Measurements from ENCODE around the gene MILR1.
"Not testable (repeated sequence)": the region's sequence is repeated elsewhere in the genome, so short reads cannot be mapped to it uniquely, and the experiment has no call there.

The MILR1 gene

GRCh38 chr17:64418506-64419339 lies 30.2 kb upstream of the MILR1 start:
- H3K27ac ChIP-seq, result no peak overlapping the region
- TF ChIP-seq CTCF (IDR thresholded peaks at IDR 0.05) (peak; percentile 85), ZFX (IDR thresholded peaks at IDR 0.05; ENCODE audit: borderline replicate concordance) (no peak)

GRCh38 chr17:64420143-64420670 lies 28.7 kb upstream of the MILR1 start:
- no peak overlapping the region for H3K27ac ChIP-seq
- TF ChIP-seq ZFX (IDR thresholded peaks at IDR 0.05; ENCODE audit: borderline replicate concordance) (no peak), CTCF (IDR thresholded peaks at IDR 0.05) (peak; percentile 85)

GRCh38 chr17:64422121-64422520 lies 26.8 kb upstream of the MILR1 start:
- H3K27ac ChIP-seq, result not testable (repeated sequence)

- TF ChIP-seq ZFX (IDR thresholded peaks at IDR 0.05; ENCODE audit: borderline replicate concordance) (no peak), CTCF (IDR thresholded peaks at IDR 0.05) (no peak)
- H3K27ac ChIP-seq, result no peak overlapping the region
Observed at GRCh38 chr17:64423881-64424280, 25.0 kb upstream of the MILR1 start.

- no peak overlapping the region for H3K27ac ChIP-seq
- TF ChIP-seq ZFX (IDR thresholded peaks at IDR 0.05; ENCODE audit: borderline replicate concordance) (no peak), CTCF (IDR thresholded peaks at IDR 0.05) (no peak)
Observed at GRCh38 chr17:64424324-64424849, 24.5 kb upstream of the MILR1 start.

GRCh38 chr17:64425191-64425590 lies 23.7 kb upstream of the MILR1 start:
- TF ChIP-seq ZFX (IDR thresholded peaks at IDR 0.05; ENCODE audit: borderline replicate concordance) (no peak), CTCF (IDR thresholded peaks at IDR 0.05) (no peak)
- H3K27ac ChIP-seq, result no peak overlapping the region

GRCh38 chr17:64426596-64426995 lies 22.3 kb upstream of the MILR1 start:
- H3K27ac ChIP-seq, result no peak overlapping the region
- TF ChIP-seq CTCF (IDR thresholded peaks at IDR 0.05), result no peak
- TF ChIP-seq ZFX (IDR thresholded peaks at IDR 0.05; ENCODE audit: borderline replicate concordance), result no peak
